Measurements from ENCODE around the gene NGEF.

Gene NGEF

GRCh38 chr2:233047667-233048066 is 34.6 kb upstream of the NGEF start:
- Histone ChIP-seq H3K27me3 (no peaks in the 10 kb centered on the region), H3K9me3 (no peaks in the 10 kb centered on the region), H3K4me1 (peaks cover 0 to 7% (median 2%) of the 10 kb centered on the region in 4 donors), H3K27ac (no peak overlapping the region), H3K4me3 (no peak overlapping the region), H3K36me3 (no peaks in the 10 kb centered on the region)
- intact Hi-C loops (cut with DNase I; ENCODE audit: low total_unique reads), result no loop called here
- TF ChIP-seq CTCF (IDR thresholded peaks at IDR 0.05), result no peak
- peak in 1 of 2 donors; percentile 29 for DNase-seq

- TF ChIP-seq CTCF (IDR thresholded peaks at IDR 0.05), result no peak
- Histone ChIP-seq H3K27me3 (no peaks in the 10 kb centered on the region), H3K27ac (no peak overlapping the region), H3K36me3 (no peaks in the 10 kb centered on the region), H3K4me1 (peaks cover 0 to 7% (median 2%) of the 10 kb centered on the region in 4 donors), H3K9me3 (no peaks in the 10 kb centered on the region), H3K4me3 (no peak overlapping the region)
- intact Hi-C loops (cut with DNase I; ENCODE audit: low total_unique reads), result no loop called here
- DNase-seq, result no peak
Measured at GRCh38 chr2:233047206-233047605, 34.1 kb upstream of the NGEF start.

- H3K9me3 ChIP-seq, result no peaks in the 10 kb centered on the region
- H3K4me3 ChIP-seq, result no peak overlapping the region
- intact Hi-C loops (cut with DNase I; ENCODE audit: low total_unique reads), result no loop called here
- no peaks in the 10 kb centered on the region for H3K4me1 ChIP-seq
- TF ChIP-seq CTCF (IDR thresholded peaks at IDR 0.05), result no peak
- no peaks in the 10 kb centered on the region for H3K36me3 ChIP-seq
- DNase-seq, result no peak
- H3K27ac ChIP-seq, result no peak overlapping the region
- H3K27me3 ChIP-seq, result peaks cover 0 to 10% of the 10 kb centered on the region in 2 donors
Measured at GRCh38 chr2:233044974-233045605, 32.0 kb upstream of the NGEF start.

GRCh38 chr2:233042549-233042948 is 29.5 kb upstream of the NGEF start:
- no peak for DNase-seq
- intact Hi-C loops (cut with DNase I; ENCODE audit: low total_unique reads), result no loop called here
- Histone ChIP-seq H3K4me3 (no peak overlapping the region), H3K9me3 (no peaks in the 10 kb centered on the region), H3K4me1 (no peaks in the 10 kb centered on the region), H3K27ac (no peak overlapping the region), H3K27me3 (peaks cover 0 to 10% of the 10 kb centered on the region in 2 donors), H3K36me3 (no peaks in the 10 kb centered on the region)
- TF ChIP-seq CTCF (IDR thresholded peaks at IDR 0.05), result no peak

DNA sequence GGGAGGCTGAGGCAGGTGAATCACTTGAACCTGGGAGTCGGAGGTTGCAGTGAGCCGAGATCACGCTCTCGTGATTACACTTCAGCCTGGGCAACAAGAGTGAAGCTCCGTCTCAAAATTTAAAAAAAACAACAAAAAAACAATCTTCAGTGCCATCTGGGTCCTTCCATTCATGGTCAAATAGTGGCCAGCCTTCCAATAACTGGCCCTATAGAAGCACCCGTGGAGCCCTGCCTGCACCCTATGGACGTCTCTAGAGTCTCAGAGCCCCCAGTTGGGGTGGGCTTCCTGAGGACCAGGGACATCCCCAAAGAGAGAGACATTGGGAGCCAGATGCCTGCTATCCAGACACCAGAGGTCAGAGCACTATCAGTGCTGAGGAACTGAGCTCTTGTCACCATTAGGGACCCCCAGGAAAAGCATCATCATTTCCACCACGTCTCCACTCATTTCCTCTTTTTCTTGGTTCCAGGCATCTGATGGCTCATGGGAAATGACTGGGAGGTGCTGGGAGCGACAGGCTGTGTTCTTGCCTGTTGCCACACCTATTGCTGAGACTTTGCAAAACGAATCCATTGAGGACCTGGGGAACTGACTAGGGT is 28.8 kb upstream of the NGEF start:
- Histone ChIP-seq H3K27me3 (peaks cover 0 to 10% of the 10 kb centered on the region in 2 donors), H3K4me3 (no peak overlapping the region), H3K36me3 (no peaks in the 10 kb centered on the region), H3K27ac (no peak overlapping the region), H3K4me1 (no peaks in the 10 kb centered on the region), H3K9me3 (no peaks in the 10 kb centered on the region)
- intact Hi-C loops (cut with DNase I; ENCODE audit: low total_unique reads), result no loop called here
- DNase-seq, result no peak
- no peak for TF ChIP-seq CTCF (IDR thresholded peaks at IDR 0.05)

Measured in tibial artery (tissue), 4 donors.